Stomach (tissue), 9 donors: Measurements from ENCODE around the gene FCHO2. TPM values are rescaled to one million over a fixed set of nuclear protein-coding genes. Genes with fewer than 3 reads are reported as not detected.

Experiments used
- DNase-seq, 2 donors: peaks; one replicate each; pipeline versions ENCODE4 v3.0.0 to v3.0.0-alpha.2; 2013 to 2019
- H3K27ac ChIP-seq, 5 donors: fragments of 200-600 bp in 4 of 5; sonication (generic) in 4 of 5; one replicate each; pipeline ENCODE4 v1.5.1; 2013 to 2019; ENCODE audit warnings: mild to moderate bottlenecking in 1 of 5, moderate library complexity in 1 of 5
- H3K27me3 ChIP-seq, 3 donors: fragments of 200-600 bp; sonication (generic); one replicate each; pipeline ENCODE4 v1.5.1; 2017 to 2019; ENCODE audit warnings: mixed run types in 1 of 3
- H3K36me3 ChIP-seq, 4 donors: fragments of 200-600 bp; sonication (generic); 1 replicate in 3 of 4; 2 replicates in 1 of 4; pipeline ENCODE4 v1.5.1; 2016 to 2019
- H3K4me1 ChIP-seq, 4 donors: fragments of 200-600 bp; sonication (generic); one replicate each; pipeline ENCODE4 v1.5.1; 2016 to 2019
- H3K4me3 ChIP-seq, 4 donors: fragments of 200-600 bp; sonication (generic) in 3 of 4; one replicate each; pipeline ENCODE4 v1.5.1; 2016 to 2019; ENCODE audit warnings: mild to moderate bottlenecking in 1 of 4
- H3K9me3 ChIP-seq, 4 donors: fragments of 200-600 bp; sonication (generic); one replicate each; pipeline ENCODE4 v1.5.1; 2016 to 2019
- CTCF ChIP-seq, 7 experiments: fragments of 450-650 bp in 4 of 7; fragments of 200-600 bp in 3 of 7; sonication (generic) in 3 of 7; IDR thresholded peaks; one replicate each; pipeline ENCODE4 v1.5.1; 2016 to 2019; ENCODE audit warnings: antibody characterized with exemption in 7 of 7, control low read depth in 2 of 7, mild to moderate bottlenecking in 1 of 7
- EP300 ChIP-seq: sonication (generic); formaldehyde crosslinking; IDR thresholded peaks from one replicate; pipeline ENCODE4 v1.6.1; 2017; ENCODE audit warnings: antibody characterized with exemption
- POLR2A ChIP-seq, 4 donors: fragments of 450-650 bp; IDR thresholded peaks; one replicate each; pipeline ENCODE4 v1.6.1; 2016; ENCODE audit warnings: antibody characterized with exemption in 4 of 4, control low read depth in 2 of 4, mild to moderate bottlenecking in 1 of 4, moderate library complexity in 1 of 4
- POLR2AphosphoS5 ChIP-seq, 3 donors: sonication (generic); formaldehyde crosslinking; IDR thresholded peaks; one replicate each; pipeline ENCODE4 v1.6.1; 2016; ENCODE audit warnings: antibody characterized with exemption in 3 of 3
- WGBS, 5 donors: extraction: QIAGEN DNeasy Blood & Tissue Kit in 3 of 5; methylation state at CpG; one replicate each; pipeline versions ENCODE4 v1.1.5 to v1.1.7; 2013 to 2018; 5-methylcytosine and 5-hydroxymethylcytosine counted together
- intact Hi-C: fragments of 100-400 bp; cut with DNase I; formaldehyde crosslinking; loops from one replicate; pipeline ENCODE4 v1.15.1; 2023; ENCODE audit warnings: low total_unique reads
- polyA plus RNA-seq, 3 donors: library from polyadenylated mRNA; stranded (reverse); fragments of 200-250 nt; gene quantifications; one replicate each; pipeline ENCODE4 v1.2.3, GENCODE V29; 2013
- total RNA-seq, 5 donors: library from RNA; depleted of rRNA; stranded (reverse); fragments of >200 nt; gene quantifications; one replicate each; pipeline versions ENCODE4 v1.1.0 to v1.2.3, GENCODE V29; 2014 to 2016
- donor health status: healthy with polysubstance abuse.
- donor health status: Bipolar disorder and iron deficiency.
- donor health status: healthy.

FCHO2 gene
- total and polyA plus RNA-seq, 8 donors = 6.9 to 46.1 (median 13.8) TPM

GRCh38 chr5:72951671-72952468 lies 4.0 kb upstream of the FCHO2 start:
- H3K27me3 ChIP-seq = no peaks in the 10 kb centered on the region
- H3K9me3 ChIP-seq = no peaks in the 10 kb centered on the region
- intact Hi-C loops = no loop called here
- peak in 1 of 2 donors; percentile 37 for DNase-seq
- TF ChIP-seq CTCF (IDR thresholded peaks at IDR 0.05) (no peak), POLR2AphosphoS5 (IDR thresholded peaks at IDR 0.05) (peak in 1 of 3 donors; percentile 33)
- H3K27ac ChIP-seq = peak overlapping the region in 3 of 5 donors; percentile 9 to 23 (median 14)
- H3K4me1 ChIP-seq = peaks cover 10 to 20% (median 12%) of the 10 kb centered on the region in 4 donors
- no peaks in the 10 kb centered on the region for H3K36me3 ChIP-seq
- whole genome bisulfite sequencing, 5 donors = 82 to 93% (median 88%) methylated on average over 7 of the region's 7 CpGs
- H3K4me3 ChIP-seq = no peak overlapping the region

- no peaks in the 10 kb centered on the region for H3K27me3 ChIP-seq
- TF ChIP-seq POLR2A (IDR thresholded peaks at IDR 0.05) = no peak
- no peak for TF ChIP-seq POLR2AphosphoS5 (IDR thresholded peaks at IDR 0.05)
- no peak for TF ChIP-seq EP300
- TF ChIP-seq CTCF (IDR thresholded peaks at IDR 0.05) = no peak
- H3K9me3 ChIP-seq = no peaks in the 10 kb centered on the region
- no peak overlapping the region for H3K4me3 ChIP-seq
- 71 to 86% (median 79%) methylated on average over 7 of the region's 7 CpGs for WGBS, 5 donors
- H3K4me1 ChIP-seq = peaks cover 18 to 45% (median 25%) of the 10 kb centered on the region in 4 donors
- peak overlapping the region in 2 of 5 donors; percentile 98 to 99 for H3K27ac ChIP-seq
- intact Hi-C loops = no loop called here
- no peaks in the 10 kb centered on the region for H3K36me3 ChIP-seq
- no peak for DNase-seq
Observed at GRCh38 chr5:72954389-72954788, 1.5 kb upstream of the FCHO2 start.

- H3K27ac ChIP-seq = peak overlapping the region; percentile 95 to 99 (median 98)
- H3K4me1 ChIP-seq = peaks cover 18 to 52% (median 29%) of the 10 kb centered on the region in 4 donors
- H3K4me3 ChIP-seq = peak overlapping the region; percentile 90 to 97 (median 92)
- intact Hi-C loops = no loop called here
- no peaks in the 10 kb centered on the region for H3K36me3 ChIP-seq
- H3K27me3 ChIP-seq = no peaks in the 10 kb centered on the region
- H3K9me3 ChIP-seq = no peaks in the 10 kb centered on the region
- peak; percentile 81 to 87 for DNase-seq
- whole genome bisulfite sequencing, 5 donors = 1 to 4% (median 1%) methylated on average over 13 to 33 of the region's 33 CpGs
- TF ChIP-seq POLR2AphosphoS5 (IDR thresholded peaks at IDR 0.05) (no peak), EP300 (no peak), CTCF (IDR thresholded peaks at IDR 0.05) (no peak), POLR2A (IDR thresholded peaks at IDR 0.05) (no peak)
Observed at GRCh38 chr5:72955143-72955767, 586 bp upstream of the FCHO2 start.

GRCh38 chr5:72956324-72957140 lies 691 bp downstream of the FCHO2 start:
- H3K4me3 ChIP-seq = peak overlapping the region; percentile 90 to 97 (median 92)
- no peaks in the 10 kb centered on the region for H3K36me3 ChIP-seq
- peak overlapping the region; percentile 95 to 99 (median 98) for H3K27ac ChIP-seq
- intact Hi-C loops = no loop called here
- H3K27me3 ChIP-seq = no peaks in the 10 kb centered on the region
- peaks cover 18 to 61% (median 31%) of the 10 kb centered on the region in 4 donors for H3K4me1 ChIP-seq
- no peaks in the 10 kb centered on the region for H3K9me3 ChIP-seq
- TF ChIP-seq POLR2AphosphoS5 (IDR thresholded peaks at IDR 0.05) (no peak), CTCF (IDR thresholded peaks at IDR 0.05) (no peak), EP300 (no peak), POLR2A (IDR thresholded peaks at IDR 0.05) (no peak)
- DNase-seq = peak; percentile 39 to 84
- 1 to 2% (median 1%) methylated on average over 12 to 51 of the region's 51 CpGs for WGBS, 5 donors
